PC-3 (cell line): ENCODE measurements around the gene HPSE2. TPM values are rescaled to one million over a fixed set of nuclear protein-coding genes. Genes with fewer than 3 reads are reported as not detected.

Experiments used
- ATAC-seq: fragments of 200-7000 bp; cut with Tn5 transposase; 2 replicates; pipeline ENCODE4 v1.9.1; 2020; ENCODE audit warnings: mild to moderate bottlenecking, moderate library complexity
- BruUV-seq: library from RNA; stranded (reverse); fragments of 400-500 nt; replicated peaks from 2 replicates; lab custom pipeline; 2021; lab: Mats Ljungman, UMichigan
- CTCF ChIA-PET: fragments of 300-600 bp; sonication (Branson Sonifier 250); formaldehyde crosslinking; loops from one replicate; lab custom pipeline; 2022; ENCODE audit warnings: antibody characterized with exemption; lab: Charles Lee
- POLR2A ChIA-PET: fragments of 300-600 bp; sonication (Branson Sonifier 250); formaldehyde crosslinking; loops from one replicate; lab custom pipeline; 2022; ENCODE audit warnings: antibody characterized with exemption; ENCODE audit not compliant: unreplicated experiment; lab: Charles Lee
- DNase-seq: peaks from one replicate; pipeline ENCODE4 v3.0.0-alpha.2; 2015
- H2AFZ ChIP-seq: fragments of 300-600 bp; sonication (generic); 2 replicates; pipeline ENCODE4 v1.6.0; 2016; ENCODE audit warnings: antibody characterized with exemption, low read length
- H3F3A ChIP-seq: fragments of 300-600 bp; sonication (generic); one replicate; pipeline ENCODE4 v1.6.0; 2017; ENCODE audit warnings: antibody characterized with exemption, low read length, control low read depth, mild to moderate bottlenecking; ENCODE audit not compliant: unreplicated experiment
- H3K27ac ChIP-seq: fragments of 300-600 bp; sonication (generic); 2 replicates; pipeline ENCODE4 v1.5.1; 2016; ENCODE audit warnings: mild to moderate bottlenecking, low read length
- H3K27me3 ChIP-seq: fragments of 300-600 bp; sonication (generic); 2 replicates; pipeline ENCODE4 v1.6.1; 2016; ENCODE audit warnings: low read length, mixed read lengths
- H3K36me3 ChIP-seq: fragments of 300-600 bp; sonication (generic); 2 replicates; pipeline ENCODE4 v1.6.1; 2016; ENCODE audit warnings: low read depth, mixed run types, low read length, mixed read lengths
- H3K4me1 ChIP-seq: fragments of 300-600 bp; sonication (generic); 2 replicates; pipeline ENCODE4 v1.5.1; 2016; ENCODE audit warnings: low read length; ENCODE audit not compliant: insufficient read depth
- H3K4me2 ChIP-seq: fragments of 300-600 bp; sonication (generic); 2 replicates; pipeline ENCODE4 v1.6.0; 2016; ENCODE audit warnings: low read length
- H3K4me3 ChIP-seq: fragments of 300-600 bp; sonication (generic); 2 replicates; pipeline ENCODE4 v1.5.1; 2016; ENCODE audit warnings: mild to moderate bottlenecking, low read length, mixed read lengths
- H3K79me2 ChIP-seq: fragments of 300-600 bp; sonication (generic); 2 replicates; pipeline ENCODE4 v1.6.1; 2017; ENCODE audit warnings: low read length, mixed read lengths
- H3K9ac ChIP-seq: fragments of 300-600 bp; sonication (generic); 2 replicates; pipeline ENCODE4 v1.6.0; 2016; ENCODE audit warnings: mild to moderate bottlenecking, low read length
- H3K9me2 ChIP-seq: fragments of 300-600 bp; sonication (generic); replicated peaks from 2 replicates; pipeline ENCODE4 v1.6.1; 2016; ENCODE audit warnings: mixed run types, low read length, mixed read lengths
- H3K9me3 ChIP-seq: fragments of 300-600 bp; sonication (generic); 2 replicates; pipeline ENCODE4 v1.6.1; 2016; ENCODE audit warnings: low read length, mixed read lengths
- H4K20me1 ChIP-seq: fragments of 300-600 bp; sonication (generic); 2 replicates; pipeline ENCODE4 v1.6.1; 2016; ENCODE audit warnings: low read length, mixed read lengths
- CTCF ChIP-seq: fragments of 300-600 bp; sonication (generic); conservative IDR thresholded peaks from 2 replicates; pipeline ENCODE4 v1.5.1; 2017; ENCODE audit warnings: antibody characterized with exemption, low read depth, mild to moderate bottlenecking, low read length
- EZH2 ChIP-seq: fragments of 300-600 bp; sonication (generic); IDR thresholded peaks from one replicate; pipeline ENCODE4 v1.6.1; 2017; ENCODE audit warnings: antibody characterized with exemption, mild to moderate bottlenecking, low read length; ENCODE audit not compliant: unreplicated experiment
- EZH2phosphoT487 ChIP-seq: fragments of 300-600 bp; sonication (generic); IDR thresholded peaks from 2 replicates; pipeline ENCODE4 v1.6.1; 2018; ENCODE audit warnings: mild to moderate bottlenecking, antibody characterized with exemption, low read length, borderline replicate concordance
- intact Hi-C: fragments of 100-400 bp; cut with micrococcal nuclease; formaldehyde crosslinking; loops from 2 replicates; pipeline ENCODE4 v1.9.0; 2023
- total RNA-seq: library from RNA; depleted of rRNA; stranded (reverse); fragments of >200 nt; gene quantifications from 2 replicates; pipeline ENCODE4 v1.2.3, GENCODE V29; 2014

HPSE2 gene
- total RNA-seq, 1 experiment from 2014 or later = 0.15 TPM

- no peaks in the 10 kb centered on the region for H3K79me2 ChIP-seq
- no TSS peak for BruUV-seq
- H3K4me2 ChIP-seq = no peak overlapping the region
- no peak overlapping the region for H2AFZ ChIP-seq
- ATAC-seq (no peak), DNase-seq (no peak)
- CTCF ChIA-PET = no interaction called here
- H3K9me3 ChIP-seq = no peaks in the 10 kb centered on the region
- POLR2A ChIA-PET = no interaction called here
- intact Hi-C loops = no loop called here
- no peaks in the 10 kb centered on the region for H3K9me2 ChIP-seq
- no peak overlapping the region for H3K4me3 ChIP-seq
- H3K4me1 ChIP-seq = no peaks in the 10 kb centered on the region
- H4K20me1 ChIP-seq = no peaks in the 10 kb centered on the region
- TF ChIP-seq CTCF (no peak), EZH2 (no peak), EZH2phosphoT487 (no peak)
- H3K27ac ChIP-seq = no peak overlapping the region
- H3K9ac ChIP-seq = no peak overlapping the region
- peaks cover 20% of the 10 kb centered on the region; the same call in 1 of the 2 replicates for H3K27me3 ChIP-seq
- H3F3A ChIP-seq = no peaks in the 10 kb centered on the region
- no peaks in the 10 kb centered on the region for H3K36me3 ChIP-seq
These were observed 150.3 kb downstream of the HPSE2 start for GRCh38 chr10:99085358-99085757.

GRCh38 chr10:99084161-99084560 lies 151.5 kb downstream of the HPSE2 start:
- Histone ChIP-seq H4K20me1 (no peaks in the 10 kb centered on the region), H3K27me3 (peaks cover 20% of the 10 kb centered on the region; the same call in 1 of the 2 replicates), H3K9me2 (no peaks in the 10 kb centered on the region), H3K4me1 (no peaks in the 10 kb centered on the region), H3K9ac (no peak overlapping the region), H3K9me3 (no peaks in the 10 kb centered on the region), H3K36me3 (no peaks in the 10 kb centered on the region), H3K27ac (no peak overlapping the region), H2AFZ (no peak overlapping the region), H3F3A (no peaks in the 10 kb centered on the region), H3K4me2 (no peak overlapping the region), H3K4me3 (no peak overlapping the region), H3K79me2 (no peaks in the 10 kb centered on the region)
- ChIA-PET CTCF (no interaction called here), POLR2A (no interaction called here)
- ATAC-seq (no peak), DNase-seq (no peak)
- intact Hi-C loops = no loop called here
- no peak for TF ChIP-seq EZH2
- TF ChIP-seq EZH2phosphoT487 = no peak
- no peak for TF ChIP-seq CTCF
- no TSS peak for BruUV-seq

- Histone ChIP-seq H3K4me1 (no peaks in the 10 kb centered on the region), H3K9me3 (no peaks in the 10 kb centered on the region), H3K79me2 (no peaks in the 10 kb centered on the region), H3K27ac (no peak overlapping the region), H3K27me3 (peaks cover 15% of the 10 kb centered on the region; the same call in 1 of the 2 replicates), H3K9ac (no peak overlapping the region), H3K4me3 (no peak overlapping the region), H2AFZ (no peak overlapping the region), H3K36me3 (no peaks in the 10 kb centered on the region), H3F3A (no peaks in the 10 kb centered on the region), H3K9me2 (no peaks in the 10 kb centered on the region), H4K20me1 (no peaks in the 10 kb centered on the region), H3K4me2 (no peak overlapping the region)
- CTCF ChIA-PET = no interaction called here
- BruUV-seq = no TSS peak
- no peak for ATAC-seq
- no peak for DNase-seq
- TF ChIP-seq CTCF = no peak
- TF ChIP-seq EZH2 = no peak
- no peak for TF ChIP-seq EZH2phosphoT487
- POLR2A ChIA-PET = no interaction called here
- intact Hi-C loops = no loop called here
These were observed 155.2 kb downstream of the HPSE2 start for GRCh38 chr10:99080275-99080945.
